AG04450 (cell line): ENCODE results near the gene IL5RA. TPM values are rescaled to one million over a fixed set of nuclear protein-coding genes. Genes with fewer than 3 reads are reported as not detected.
A peak's percentile ranks its signal among the peaks of the same experiment; 100 is the strongest.

Experiments used
- CTCF ChIA-PET: fragments of 300-600, 350-600 bp; formaldehyde crosslinking; extraction: SDS; loops from one replicate; lab custom pipeline; 2022; ENCODE audit warnings: antibody characterized with exemption, inconsistent platforms; lab: Charles Lee
- POLR2A ChIA-PET: fragments of 350-600 bp; formaldehyde crosslinking; extraction: SDS; loops from one replicate; lab custom pipeline; 2021; ENCODE audit warnings: antibody characterized with exemption, inconsistent platforms; lab: Yijun Ruan, JAX
- DNase-seq: peaks from one replicate; pipeline ENCODE4 v3.0.0-alpha.2; 2011; ENCODE audit warnings: low read depth, low spot score
- H3K27ac ChIP-seq: one replicate; pipeline ENCODE4 v1.5.1; 2012; ENCODE audit warnings: low read depth, low read length, control low read depth
- H3K27me3 ChIP-seq: one replicate; pipeline ENCODE4 v1.6.0; 2012; ENCODE audit warnings: low read length; ENCODE audit not compliant: control insufficient read depth, insufficient read depth
- H3K4me3 ChIP-seq: 2 replicates; pipeline ENCODE4 v1.5.1; 2011; ENCODE audit warnings: mild to moderate bottlenecking, low read depth, low read length, control low read depth
- H3K9me3 ChIP-seq: 2 replicates; pipeline ENCODE4 v1.5.1; 2012; ENCODE audit warnings: low read length; ENCODE audit not compliant: control insufficient read depth, insufficient read depth
- CTCF ChIP-seq: IDR thresholded peaks from 2 replicates; pipeline ENCODE4 v1.5.1; 2011; ENCODE audit warnings: low read depth, low read length, control low read depth, inconsistent platforms
- polyA plus RNA-seq: library from polyadenylated mRNA; depleted of rRNA; stranded (reverse); fragments of >200 nt; gene quantifications from 2 replicates; pipeline ENCODE4 v1.2.3, GENCODE V29; 2011

IL5RA gene
- polyA plus RNA-seq, 1 experiment: not detected

- no peak overlapping the region for H3K27ac ChIP-seq
Measured at GRCh38 chr3:3129579-3129978, 19.4 kb upstream of the IL5RA start.

GRCh38 chr3:3127432-3128010 lies 17.3 kb upstream of the IL5RA start:
- Histone ChIP-seq H3K4me3 (peak overlapping the region; percentile 90), H3K9me3 (peaks cover 3% of the 10 kb centered on the region; the same call in 1 of the 2 replicates), H3K27ac (peak overlapping the region; percentile 96), H3K27me3 (no peaks in the 10 kb centered on the region)
- DNase-seq: no peak
- ChIA-PET CTCF (no interaction called here), POLR2A (no interaction called here)
- TF ChIP-seq CTCF: no peak

More at GRCh38 chr3:3129579-3129978, 19.4 kb upstream of the IL5RA start:
- Histone ChIP-seq H3K9me3 (peaks cover 3% of the 10 kb centered on the region; the same call in 1 of the 2 replicates), H3K27me3 (no peaks in the 10 kb centered on the region), H3K4me3 (no peak overlapping the region)
- ChIA-PET CTCF (interaction anchor here (0.6 to 1.3 kb wide), 2 partner anchors 50 to 71 kb away, joined by 3 to 4 read pairs; partner anchors contain the start of gene CRBN), POLR2A (no interaction called here)
- no peak for TF ChIP-seq CTCF
- DNase-seq: no peak

- POLR2A ChIA-PET: interaction anchor here (0.6 kb wide), 1 partner anchor 270 kb away, joined by 3 read pairs; no protein-coding TSS in a partner anchor
- CTCF ChIA-PET: no interaction called here
- H3K9me3 ChIP-seq: peaks cover 3% of the 10 kb centered on the region; the same call in 1 of the 2 replicates
Measured at GRCh38 chr3:3126477-3127431, 16.6 kb upstream of the IL5RA start, which contains the start of gene TRNT1. Gene TRNT1, plus strand, starts transcription at chr3:3126940. Its CDS starts 2,101 bp downstream, at chr3:3129041.

GRCh38 chr3:3125977-3126376 lies 15.8 kb upstream of the IL5RA start:
- Histone ChIP-seq H3K27me3 (no peaks in the 10 kb centered on the region), H3K27ac (peak overlapping the region; percentile 90), H3K4me3 (peak overlapping the region; percentile 90), H3K9me3 (peaks cover 3% of the 10 kb centered on the region; the same call in 1 of the 2 replicates)
- DNase-seq: no peak
- CTCF ChIA-PET: no interaction called here
- POLR2A ChIA-PET: interaction anchor here (0.6 kb wide), 2 partner anchors 128 to 271 kb away, joined by 3 read pairs; no protein-coding TSS in a partner anchor
- TF ChIP-seq CTCF: no peak

More at GRCh38 chr3:3126477-3127431, 16.6 kb upstream of the IL5RA start, which contains the start of gene TRNT1:
- Histone ChIP-seq H3K4me3 (peak within 1 kb of the TSS; percentile 90), H3K27ac (peak within 1 kb of the TSS; percentile 96), H3K27me3 (no peaks in the 10 kb centered on the region)
- peak; percentile 82 for DNase-seq
- TF ChIP-seq CTCF: 0 out of 2 replicates have a peak, but pooled peaks have one; percentile 4
